ENCODE results near the gene SPIN2A.
"Not testable (repeated sequence)": the region's sequence is repeated elsewhere in the genome, so short reads cannot be mapped to it uniquely, and the experiment has no call there.

Gene SPIN2A

GRCh38 chrX:57121162-57121755 lies 15.9 kb downstream of the SPIN2A start, which contains the start of gene SPIN2B:
SPIN2B (minus strand) TSS chrX:57121548.
- TF ChIP-seq, protein P1, sequence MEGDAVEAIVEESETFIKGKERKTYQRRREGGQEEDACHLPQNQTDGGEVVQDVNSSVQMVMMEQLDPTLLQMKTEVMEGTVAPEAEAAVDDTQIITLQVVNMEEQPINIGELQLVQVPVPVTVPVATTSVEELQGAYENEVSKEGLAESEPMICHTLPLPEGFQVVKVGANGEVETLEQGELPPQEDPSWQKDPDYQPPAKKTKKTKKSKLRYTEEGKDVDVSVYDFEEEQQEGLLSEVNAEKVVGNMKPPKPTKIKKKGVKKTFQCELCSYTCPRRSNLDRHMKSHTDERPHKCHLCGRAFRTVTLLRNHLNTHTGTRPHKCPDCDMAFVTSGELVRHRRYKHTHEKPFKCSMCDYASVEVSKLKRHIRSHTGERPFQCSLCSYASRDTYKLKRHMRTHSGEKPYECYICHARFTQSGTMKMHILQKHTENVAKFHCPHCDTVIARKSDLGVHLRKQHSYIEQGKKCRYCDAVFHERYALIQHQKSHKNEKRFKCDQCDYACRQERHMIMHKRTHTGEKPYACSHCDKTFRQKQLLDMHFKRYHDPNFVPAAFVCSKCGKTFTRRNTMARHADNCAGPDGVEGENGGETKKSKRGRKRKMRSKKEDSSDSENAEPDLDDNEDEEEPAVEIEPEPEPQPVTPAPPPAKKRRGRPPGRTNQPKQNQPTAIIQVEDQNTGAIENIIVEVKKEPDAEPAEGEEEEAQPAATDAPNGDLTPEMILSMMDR (conservative IDR thresholded peaks at IDR 0.05; ENCODE audit: low read length), result peak; percentile 24
- TF ChIP-seq EZH2phosphoT487 (IDR thresholded peaks at IDR 0.05; ENCODE audit: borderline replicate concordance), result no peak

DNA sequence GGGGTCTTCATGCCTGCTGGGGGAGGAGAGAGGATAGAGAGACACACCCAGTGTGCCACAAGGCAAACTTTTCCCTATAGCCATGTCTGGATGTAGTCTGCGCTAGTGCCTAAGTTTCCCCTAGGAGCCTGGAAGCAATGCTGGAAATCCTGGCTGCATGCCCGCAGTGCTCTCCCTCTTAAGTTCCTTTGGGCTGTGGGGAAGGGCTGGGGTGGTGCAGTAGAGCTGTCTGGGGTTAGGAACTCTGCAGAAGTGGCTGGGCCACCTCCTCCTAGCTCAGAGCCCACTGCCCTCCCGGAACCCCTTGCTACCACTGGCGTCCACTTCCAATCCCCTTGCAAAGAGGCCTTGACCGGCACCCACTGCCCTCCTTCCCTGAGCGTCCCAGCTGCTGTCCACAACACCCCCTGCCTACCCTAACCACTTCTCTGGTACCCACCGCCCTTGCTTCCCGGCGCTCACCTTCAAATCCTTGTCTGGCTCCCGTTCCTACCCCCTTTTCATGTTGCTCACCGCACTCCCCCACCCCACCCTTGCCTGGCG lies 16.5 kb downstream of the SPIN2A start:
- H3K9me2 ChIP-seq (replicated peaks; ENCODE audit: low read depth, low read length); H3K4me1 ChIP-seq (ENCODE audit: insufficient read depth, low read length, poor library complexity, severe bottlenecking); H3F3A ChIP-seq (ENCODE audit: low read depth); H2AFZ ChIP-seq (ENCODE audit: low read length); H4K20me1 ChIP-seq (ENCODE audit: insufficient read depth, low read length, poor library complexity, severe bottlenecking); H3K79me2 ChIP-seq (ENCODE audit: insufficient read depth, low read length); H3K27me3 ChIP-seq (ENCODE audit: insufficient read depth, low read length, poor library complexity, severe bottlenecking); H3K36me3 ChIP-seq (ENCODE audit: insufficient read depth, low read length); H3K9me3 ChIP-seq (ENCODE audit: insufficient read depth, low read depth, low read length): not testable (repeated sequence)
- Histone ChIP-seq H3K4me2 (ENCODE audit: low read depth, low read length, poor library complexity, severe bottlenecking) (peak overlapping the region; percentile 54), H3K9ac (ENCODE audit: low read depth, low read length, poor library complexity, severe bottlenecking) (peak overlapping the region; percentile 79), H3K4me3 (ENCODE audit: low read length, poor library complexity, severe bottlenecking) (peak overlapping the region; percentile 80)

More at GRCh38 chrX:57121162-57121755, 15.9 kb downstream of the SPIN2A start, which contains the start of gene SPIN2B:
- Histone ChIP-seq H2AFZ (ENCODE audit: low read length) (peak within 1 kb of the TSS; percentile 87), H3K27me3 (ENCODE audit: insufficient read depth, low read length, poor library complexity, severe bottlenecking) (no peaks in the 10 kb centered on the region), H3K4me2 (ENCODE audit: low read depth, low read length, poor library complexity, severe bottlenecking) (peak within 1 kb of the TSS; percentile 79), H3F3A (ENCODE audit: low read depth) (no peaks in the 10 kb centered on the region), H4K20me1 (ENCODE audit: insufficient read depth, low read length, poor library complexity, severe bottlenecking) (no peaks in the 10 kb centered on the region), H3K4me3 (ENCODE audit: low read length, poor library complexity, severe bottlenecking) (peak within 1 kb of the TSS; percentile 80), H3K9ac (ENCODE audit: low read depth, low read length, poor library complexity, severe bottlenecking) (peak within 1 kb of the TSS; percentile 79), H3K4me1 (ENCODE audit: insufficient read depth, low read length, poor library complexity, severe bottlenecking) (no peaks in the 10 kb centered on the region), H3K79me2 (ENCODE audit: insufficient read depth, low read length) (peaks cover 4% of the 10 kb centered on the region; the same call in 1 of the 2 replicates), H3K36me3 (ENCODE audit: insufficient read depth, low read length) (no peaks in the 10 kb centered on the region), H3K9me2 (replicated peaks; ENCODE audit: low read depth, low read length) (no peaks in the 10 kb centered on the region), H3K9me3 (ENCODE audit: insufficient read depth, low read depth, low read length) (no peaks in the 10 kb centered on the region)

DNA sequence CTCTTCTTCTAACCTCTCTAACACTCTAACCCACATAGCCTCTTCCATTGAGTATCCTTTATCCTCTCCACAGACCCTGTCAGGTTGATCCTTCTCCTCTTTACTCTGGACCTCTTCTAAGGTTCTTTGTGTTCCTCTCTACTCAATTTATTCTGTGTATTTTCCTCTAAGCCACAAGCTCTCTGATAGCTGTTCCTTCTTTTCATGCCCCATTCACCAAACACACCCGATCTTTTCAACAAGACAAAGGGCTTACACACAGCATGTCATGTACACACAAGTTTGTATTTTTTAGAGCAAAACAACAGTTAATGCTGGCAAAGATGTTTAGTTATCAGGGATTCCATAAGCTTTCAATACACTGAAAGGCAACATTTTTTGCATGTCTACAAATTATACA lies 17.8 kb downstream of the SPIN2A start:
- Histone ChIP-seq H3K9me2 (replicated peaks; ENCODE audit: low read depth, low read length) (no peaks in the 10 kb centered on the region), H3K9ac (ENCODE audit: low read depth, low read length, poor library complexity, severe bottlenecking) (no peak overlapping the region), H2AFZ (ENCODE audit: low read length) (no peak overlapping the region), H3K27me3 (ENCODE audit: insufficient read depth, low read length, poor library complexity, severe bottlenecking) (no peaks in the 10 kb centered on the region), H3K36me3 (ENCODE audit: insufficient read depth, low read length) (no peaks in the 10 kb centered on the region), H3K4me2 (ENCODE audit: low read depth, low read length, poor library complexity, severe bottlenecking) (peak overlapping the region; percentile 27), H3F3A (ENCODE audit: low read depth) (no peaks in the 10 kb centered on the region), H4K20me1 (ENCODE audit: insufficient read depth, low read length, poor library complexity, severe bottlenecking) (no peaks in the 10 kb centered on the region), H3K4me3 (ENCODE audit: low read length, poor library complexity, severe bottlenecking) (no peak overlapping the region), H3K4me1 (ENCODE audit: insufficient read depth, low read length, poor library complexity, severe bottlenecking) (no peaks in the 10 kb centered on the region), H3K79me2 (ENCODE audit: insufficient read depth, low read length) (peaks cover 4% of the 10 kb centered on the region; the same call in 1 of the 2 replicates), H3K9me3 (ENCODE audit: insufficient read depth, low read depth, low read length) (no peaks in the 10 kb centered on the region)
- TF ChIP-seq EZH2phosphoT487 (IDR thresholded peaks at IDR 0.05; ENCODE audit: borderline replicate concordance), result no peak
- TF ChIP-seq, protein P1 (conservative IDR thresholded peaks at IDR 0.05; ENCODE audit: low read length), result no peak

DNA sequence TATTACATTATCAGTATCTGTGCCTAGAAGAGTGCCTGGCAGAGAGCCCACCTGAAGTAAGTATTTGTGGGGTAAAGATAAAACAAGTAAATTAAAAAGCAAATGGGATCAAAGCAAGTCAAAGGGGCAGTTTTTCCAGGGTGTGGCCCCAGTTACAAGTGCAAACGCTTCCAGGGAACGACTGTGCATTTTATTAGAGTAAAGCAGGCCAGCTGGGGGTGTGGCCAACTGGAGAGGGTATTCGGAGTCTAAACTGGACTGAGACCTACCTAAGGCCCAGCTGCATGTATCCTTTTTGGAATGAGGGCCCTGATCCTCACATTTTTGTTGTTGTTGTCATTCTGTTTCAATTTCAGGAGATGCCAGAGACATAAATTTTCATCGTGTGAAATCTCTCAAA lies 19.6 kb downstream of the SPIN2A start:
- H3K9ac ChIP-seq (ENCODE audit: low read depth, low read length, poor library complexity, severe bottlenecking); H3K9me2 ChIP-seq (replicated peaks; ENCODE audit: low read depth, low read length); H3K4me3 ChIP-seq (ENCODE audit: low read length, poor library complexity, severe bottlenecking); H3F3A ChIP-seq (ENCODE audit: low read depth); H3K79me2 ChIP-seq (ENCODE audit: insufficient read depth, low read length); H3K4me2 ChIP-seq (ENCODE audit: low read depth, low read length, poor library complexity, severe bottlenecking); H3K36me3 ChIP-seq (ENCODE audit: insufficient read depth, low read length); H4K20me1 ChIP-seq (ENCODE audit: insufficient read depth, low read length, poor library complexity, severe bottlenecking); H2AFZ ChIP-seq (ENCODE audit: low read length); H3K27me3 ChIP-seq (ENCODE audit: insufficient read depth, low read length, poor library complexity, severe bottlenecking); H3K9me3 ChIP-seq (ENCODE audit: insufficient read depth, low read depth, low read length); H3K4me1 ChIP-seq (ENCODE audit: insufficient read depth, low read length, poor library complexity, severe bottlenecking): not testable (repeated sequence)

Data from Loucy (cell line).